Suprapubic skin (tissue), 4 donors: ENCODE data around the gene FAM234A.

Experiments
- CTCF ChIP-seq, 2 donors: fragments of 200-600 bp in 1 of 2; fragments of 450-650 bp in 1 of 2; sonication (generic) in 1 of 2; IDR thresholded peaks; one replicate each; pipeline ENCODE4 v1.5.1; 2016 to 2019; ENCODE audit warnings: antibody characterized with exemption in 2 of 2, mild to moderate bottlenecking in 1 of 2, moderate library complexity in 1 of 2
- EP300 ChIP-seq: sonication (generic); formaldehyde crosslinking; IDR thresholded peaks from one replicate; pipeline ENCODE4 v1.6.1; 2017; ENCODE audit warnings: antibody characterized with exemption
- POLR2A ChIP-seq, 2 donors: fragments of 450-650 bp; IDR thresholded peaks; one replicate each; pipeline ENCODE4 v1.6.1; 2017; ENCODE audit warnings: antibody characterized with exemption in 2 of 2, mild to moderate bottlenecking in 2 of 2, moderate library complexity in 2 of 2
- POLR2AphosphoS5 ChIP-seq, 3 donors: sonication (generic); formaldehyde crosslinking; IDR thresholded peaks; one replicate each; pipeline ENCODE4 v1.6.1; 2017; ENCODE audit warnings: antibody characterized with exemption in 3 of 3

DNA sequence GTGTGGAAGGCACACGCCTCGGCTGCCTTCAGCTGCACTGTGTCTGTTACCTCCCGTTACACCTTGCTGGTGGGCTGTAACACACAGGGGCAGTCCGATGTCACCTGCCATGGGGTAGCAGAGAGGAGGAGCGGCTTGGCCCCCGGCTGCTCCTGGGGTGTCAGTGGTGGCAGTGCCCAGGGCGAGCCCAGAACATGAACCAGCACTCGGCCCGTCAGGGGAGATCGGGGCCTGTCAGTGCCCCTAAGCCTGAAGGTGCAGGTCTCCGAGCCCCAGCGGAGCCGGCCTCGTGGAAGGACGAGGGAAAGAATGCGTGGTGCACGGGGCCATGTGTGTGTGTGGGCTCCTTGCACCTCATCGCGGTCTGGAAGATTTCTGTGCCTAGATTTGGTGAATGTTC is 25.7 kb downstream of the FAM234A start:
- no peak for TF ChIP-seq CTCF (IDR thresholded peaks at IDR 0.05)
- no peak for TF ChIP-seq POLR2A (IDR thresholded peaks at IDR 0.05)
- TF ChIP-seq EP300 = no peak
- TF ChIP-seq POLR2AphosphoS5 (IDR thresholded peaks at IDR 0.05) = no peak
